Colon (tissue), 2 donors: ENCODE data around the gene GFOD2.

Experiments used
- FAIRE-seq: peaks from 2 replicates; lab custom pipeline; 2012; peaks lifted over from hg19 to GRCh38; lab: Jason Lieb, UNC
- donor health status: control.
- donor health status: control.

The GFOD2 gene

DNA sequence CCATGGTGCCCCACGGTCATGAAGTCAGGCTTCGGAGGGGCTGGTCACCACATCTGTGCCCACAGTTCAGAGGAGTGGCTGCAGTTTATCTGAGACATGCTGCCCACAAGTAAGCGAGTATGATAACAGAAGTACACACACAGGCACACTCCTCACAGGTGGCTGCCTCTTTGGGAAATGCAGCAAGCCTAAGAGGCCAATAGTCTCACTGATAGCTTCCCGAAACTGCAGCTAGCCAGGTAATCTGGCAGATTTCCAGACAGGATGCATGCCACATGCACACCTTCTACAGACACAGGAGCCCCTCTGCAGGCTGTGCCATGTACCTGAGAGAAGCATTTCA is 12.6 kb upstream of the GFOD2 start:
- no peak for FAIRE-seq

DNA sequence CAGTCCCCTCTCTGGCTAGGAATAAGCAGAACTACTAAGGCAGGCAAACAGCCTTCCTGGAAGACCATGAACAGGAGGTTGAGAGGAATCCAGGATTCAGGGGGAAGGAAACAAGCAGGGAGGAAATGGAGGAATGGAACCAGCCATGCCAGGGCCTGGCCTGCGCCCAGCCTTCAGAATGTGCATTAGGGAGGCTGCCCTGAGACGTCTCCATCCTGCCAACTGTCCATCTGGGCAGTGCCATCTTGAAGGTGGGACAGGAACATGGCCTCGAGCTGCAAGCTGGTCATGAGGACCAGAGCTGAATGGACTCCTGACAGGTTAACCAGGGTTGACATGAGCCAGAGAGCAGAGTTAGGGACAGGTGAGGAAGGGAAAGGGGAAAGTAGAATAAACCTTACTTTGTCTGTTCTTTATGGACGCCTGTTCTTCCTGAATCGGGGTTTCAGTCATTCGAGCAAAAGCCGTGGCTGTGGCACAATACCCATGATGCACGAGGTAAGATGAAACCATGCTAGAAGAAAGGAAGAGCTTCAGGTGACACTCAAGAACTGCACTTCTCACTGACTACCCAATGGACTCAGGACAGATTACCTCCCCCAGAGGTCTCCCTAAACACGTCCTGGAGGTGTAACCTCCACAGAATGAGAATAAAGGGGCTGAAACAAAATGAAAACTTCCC is 12.1 kb upstream of the GFOD2 start:
- no peak for FAIRE-seq

DNA sequence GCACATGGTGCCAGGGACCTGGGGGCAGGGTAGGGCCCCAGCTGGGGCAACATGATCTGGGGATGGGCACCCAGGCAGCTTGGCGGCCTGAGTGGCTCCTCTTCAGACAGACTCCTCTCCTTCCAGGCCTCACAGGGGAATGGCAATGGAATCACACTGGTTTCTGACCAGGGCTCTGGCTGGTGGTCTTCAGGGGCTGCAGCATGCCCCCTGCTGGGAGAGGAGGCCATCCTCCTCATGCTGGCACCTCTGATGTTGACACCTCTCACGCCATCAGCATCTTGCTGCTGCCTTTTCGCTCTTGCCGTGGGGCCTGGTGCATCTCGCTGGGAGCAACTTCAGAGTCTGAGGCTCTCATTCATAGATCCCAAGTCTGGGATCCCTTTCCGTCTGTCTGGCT is 11.2 kb upstream of the GFOD2 start:
- FAIRE-seq: no peak

DNA sequence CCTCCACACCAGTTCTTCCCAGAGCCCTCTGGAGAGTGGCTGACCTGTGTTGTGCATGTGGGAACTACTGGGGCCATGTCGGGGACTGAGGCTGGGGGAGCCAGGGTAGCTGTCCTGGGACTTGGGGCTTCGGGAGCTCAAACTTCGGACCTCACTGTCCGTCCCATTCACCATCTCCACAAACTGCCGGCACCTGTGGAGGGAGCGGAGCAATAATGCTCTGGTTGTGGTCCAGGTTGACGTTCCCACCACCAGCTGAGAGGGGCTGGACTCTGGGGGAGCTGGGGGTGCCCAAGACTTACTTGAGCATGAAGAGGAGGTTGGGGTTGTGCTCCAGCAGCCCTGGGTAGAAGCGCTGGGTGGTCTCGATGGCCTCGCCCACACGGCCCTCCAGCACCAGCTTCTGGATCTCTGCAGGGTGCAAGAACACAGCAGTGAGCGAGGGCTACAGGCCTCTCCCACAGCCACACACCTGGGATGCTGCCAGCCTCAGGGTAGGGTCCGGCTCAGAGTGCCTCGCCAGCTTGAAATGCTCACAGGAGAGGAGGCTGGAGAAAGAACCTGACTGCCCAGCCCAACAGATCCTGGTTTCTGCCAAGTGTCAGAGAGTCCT is 10.6 kb upstream of the GFOD2 start:
- FAIRE-seq: no peak

DNA sequence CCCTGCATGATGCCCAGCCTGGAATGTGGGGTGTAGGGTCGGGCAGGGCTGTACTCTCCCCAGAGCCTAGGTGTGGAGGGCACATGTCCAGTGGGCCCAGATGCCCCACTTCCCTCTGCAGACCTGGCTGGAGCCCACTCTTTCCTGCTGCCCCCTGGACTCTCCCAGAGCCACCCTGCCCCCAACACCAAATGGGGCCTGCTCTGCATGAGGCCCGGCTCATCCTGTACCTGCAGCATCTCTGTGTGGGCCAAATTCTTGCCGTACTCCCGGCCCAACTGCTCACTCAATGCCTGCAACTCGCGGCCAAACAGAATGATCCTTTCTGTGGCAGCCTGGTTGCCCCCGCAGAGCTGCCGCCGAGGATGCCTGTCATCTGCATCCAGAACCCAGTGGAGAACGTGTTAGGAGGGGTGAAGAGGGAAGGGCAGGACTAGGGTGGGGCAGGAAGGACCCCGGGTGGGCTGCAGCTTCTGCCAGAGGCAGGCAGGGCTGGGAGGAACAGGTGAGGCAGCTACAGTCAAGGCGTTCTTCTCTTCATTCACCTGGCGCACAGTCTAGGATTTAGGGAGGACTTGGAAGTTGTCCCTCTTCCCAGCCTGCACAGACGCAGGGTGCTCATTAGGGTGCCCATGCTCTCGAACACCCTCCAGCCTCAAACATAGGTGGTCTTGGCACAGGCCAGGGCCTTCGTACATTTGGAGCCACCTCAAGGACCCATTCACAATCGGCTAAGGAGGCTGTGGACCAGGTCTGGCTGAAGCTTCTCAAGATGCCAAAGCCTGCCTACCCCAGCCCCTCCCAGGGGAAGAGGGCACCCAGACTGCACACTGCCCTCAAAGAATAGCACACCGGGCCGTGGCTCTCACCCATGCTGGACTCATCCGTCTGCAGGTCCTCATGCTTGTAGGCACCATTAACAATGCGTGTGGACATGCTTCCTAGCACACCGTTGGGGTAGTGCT is 8.7 kb upstream of the GFOD2 start:
- no peak for FAIRE-seq

DNA sequence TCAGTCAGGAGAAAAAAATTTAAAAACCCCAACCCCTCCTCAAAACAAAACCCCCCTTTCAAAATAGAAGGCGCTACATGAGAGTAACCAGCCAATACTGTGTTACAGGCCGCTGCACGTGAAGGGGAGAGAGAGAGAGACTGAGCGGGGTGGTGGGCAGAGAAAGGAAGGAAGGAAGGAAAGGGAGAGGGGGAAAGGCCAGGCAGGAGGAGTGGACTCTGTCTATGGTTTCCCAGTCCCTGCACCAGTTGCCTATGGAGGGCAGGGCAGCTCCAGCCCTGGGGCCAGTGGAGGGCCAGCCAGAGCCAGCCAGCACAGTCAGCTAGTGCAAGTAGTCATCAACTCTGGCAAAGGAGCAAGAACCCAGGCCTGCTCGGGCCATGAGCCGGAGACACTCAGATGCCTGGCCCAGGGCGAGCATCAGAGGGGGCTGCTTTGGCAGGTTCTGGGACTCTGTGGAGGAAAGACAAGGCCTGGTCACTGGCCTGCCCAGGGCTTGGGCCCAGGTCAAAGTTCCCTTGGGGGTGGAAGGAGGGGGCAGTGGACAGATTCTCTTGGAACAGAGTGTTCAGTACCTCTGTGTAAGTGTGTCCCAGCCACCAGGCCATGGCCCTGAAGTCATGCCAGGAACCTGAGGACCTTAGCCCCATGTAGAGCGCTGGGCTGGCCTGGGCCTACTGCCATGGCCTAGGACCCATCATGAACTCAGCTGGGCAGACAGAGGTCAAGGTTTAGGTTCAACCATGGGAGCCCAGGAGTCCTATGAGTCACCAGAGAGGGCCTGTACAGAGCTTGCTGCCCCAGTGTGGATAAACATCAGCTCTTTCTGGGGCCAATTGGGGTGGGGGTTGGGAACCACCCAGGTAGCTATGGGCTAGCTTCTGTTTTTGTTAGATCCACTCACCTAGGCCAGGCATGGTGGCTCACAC is 7.3 kb upstream of the GFOD2 start:
- FAIRE-seq: no peak

DNA sequence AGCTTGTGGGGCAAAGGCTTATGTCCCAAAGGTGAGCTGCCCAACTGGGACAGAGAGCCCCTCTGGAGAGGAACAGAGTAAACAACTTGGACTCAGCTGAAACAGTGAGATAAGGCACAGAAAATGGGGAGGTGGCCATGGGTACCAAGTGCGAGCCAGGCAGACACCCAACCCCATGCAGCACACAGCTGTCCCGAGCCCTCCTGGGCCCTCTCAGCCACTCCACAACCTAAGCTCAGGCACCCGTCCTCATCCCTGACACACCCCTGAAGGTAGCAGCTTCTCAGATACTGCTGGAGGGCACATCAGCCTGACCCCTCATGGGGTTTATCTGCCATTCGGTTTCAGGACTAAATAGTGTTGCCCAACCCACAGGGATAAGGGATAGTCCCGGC is 4.8 kb upstream of the GFOD2 start:
- FAIRE-seq: no peak

DNA sequence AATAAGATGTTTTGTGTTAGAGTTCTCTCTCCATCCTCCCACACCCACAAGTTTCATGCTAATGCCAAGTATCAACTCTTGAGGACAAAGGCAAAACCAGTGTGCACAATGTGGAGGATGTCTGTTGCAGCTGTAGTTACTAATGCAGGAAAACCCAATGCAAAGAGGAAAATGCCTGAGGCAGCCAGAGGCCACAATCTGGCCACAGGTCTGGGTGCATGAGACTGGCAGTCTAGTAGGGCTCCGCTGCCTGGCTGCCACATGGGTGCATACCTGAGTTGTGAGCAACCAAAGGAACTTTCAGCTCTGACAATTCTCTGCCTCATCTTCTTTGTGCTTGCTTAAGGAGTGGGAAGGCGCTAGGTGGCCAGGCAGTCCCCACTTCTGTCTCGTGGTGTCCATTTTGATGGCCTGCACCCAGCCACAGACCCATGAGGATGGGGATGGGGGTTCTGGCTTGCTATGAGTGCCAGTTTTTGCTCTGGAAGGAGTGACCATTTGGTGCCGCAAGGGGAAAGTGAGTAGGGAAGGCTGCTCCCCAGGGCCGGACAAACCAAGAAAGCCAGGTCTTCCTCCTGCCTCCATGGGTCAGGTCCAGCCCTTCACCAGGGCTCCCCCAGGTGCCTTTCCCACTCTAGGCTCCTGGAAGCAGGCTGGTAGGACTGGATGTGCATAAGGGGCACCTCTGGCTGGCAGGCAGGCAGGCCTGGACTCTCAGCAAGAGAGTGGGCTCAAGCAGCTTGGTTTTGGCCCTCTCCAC is 4.2 kb upstream of the GFOD2 start:
- no peak for FAIRE-seq

DNA sequence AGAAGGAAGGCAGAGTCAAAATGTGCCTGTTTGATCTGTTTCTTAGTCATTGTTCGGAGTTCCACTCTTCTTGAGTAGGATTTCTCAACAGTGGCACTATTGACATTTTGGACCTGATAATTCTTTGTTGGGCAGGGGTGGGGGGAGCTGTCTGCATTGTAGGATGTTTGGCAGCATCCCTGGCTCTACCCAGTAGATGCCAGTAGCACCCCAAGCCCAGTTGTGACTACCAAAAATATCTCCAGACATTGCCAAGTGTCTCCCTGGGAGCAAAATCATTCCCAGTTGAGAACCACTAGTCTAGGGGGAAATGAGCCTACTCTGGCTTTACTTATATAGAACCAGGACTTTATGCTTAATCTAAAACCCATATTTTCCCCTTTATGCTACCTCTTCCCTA is 1.1 kb upstream of the GFOD2 start:
- no peak for FAIRE-seq

DNA sequence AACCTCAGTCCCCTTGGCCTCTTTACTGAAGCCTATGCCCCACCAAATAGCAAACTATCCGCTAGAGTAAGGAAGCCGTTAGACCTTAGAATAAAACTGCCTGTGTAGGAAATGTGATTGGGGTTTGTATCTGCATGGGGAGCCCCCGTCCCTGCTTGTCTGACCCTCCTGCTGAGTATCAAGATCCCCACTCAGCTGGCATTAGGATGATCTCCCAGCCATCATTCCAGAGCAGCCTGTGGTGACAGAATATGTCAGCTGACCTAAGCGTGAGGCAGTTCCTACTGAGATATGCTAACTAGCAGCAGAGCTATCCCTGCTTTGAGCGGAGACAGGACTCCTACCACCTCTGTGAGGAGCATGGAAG is 645 bp upstream of the GFOD2 start:
- FAIRE-seq: no peak

DNA sequence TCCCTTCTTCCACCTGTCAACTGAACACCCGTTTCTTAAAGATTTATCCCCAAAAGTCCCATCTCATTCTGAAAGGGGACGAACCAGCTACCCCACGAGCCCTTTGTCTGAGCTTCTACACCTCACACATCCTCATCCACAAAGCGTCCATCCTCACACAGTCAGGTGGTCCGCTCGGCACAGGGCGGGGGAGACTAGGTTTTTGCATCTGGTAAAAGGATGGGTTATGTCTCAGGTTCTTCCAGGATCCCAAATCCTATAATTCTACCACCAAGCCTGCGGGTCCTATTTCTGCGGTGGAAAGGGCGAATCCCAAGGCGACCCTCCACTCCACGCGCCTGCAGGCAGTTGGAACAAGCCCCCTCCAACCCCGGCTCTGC is 458 bp downstream of the GFOD2 start:
- no peak for FAIRE-seq

DNA sequence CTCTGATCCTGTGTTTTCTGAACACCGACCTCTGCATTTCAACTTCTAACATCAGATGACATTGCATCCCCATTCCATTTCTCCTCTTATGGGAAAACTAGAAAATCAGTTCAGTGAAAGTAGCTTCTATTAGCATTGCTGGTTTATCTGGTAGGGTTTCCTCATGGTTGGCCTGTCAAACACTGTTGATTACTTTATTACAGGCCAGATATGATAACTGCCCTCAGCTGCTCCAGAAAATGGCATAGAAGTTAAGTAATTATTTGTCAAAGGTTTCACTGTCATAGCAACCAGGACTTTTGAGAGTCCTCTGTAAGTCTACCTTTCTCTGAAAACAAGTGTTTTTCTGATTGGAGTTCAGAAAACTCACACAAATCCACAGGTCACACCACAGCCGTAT is 3.0 kb downstream of the GFOD2 start:
- no peak for FAIRE-seq

DNA sequence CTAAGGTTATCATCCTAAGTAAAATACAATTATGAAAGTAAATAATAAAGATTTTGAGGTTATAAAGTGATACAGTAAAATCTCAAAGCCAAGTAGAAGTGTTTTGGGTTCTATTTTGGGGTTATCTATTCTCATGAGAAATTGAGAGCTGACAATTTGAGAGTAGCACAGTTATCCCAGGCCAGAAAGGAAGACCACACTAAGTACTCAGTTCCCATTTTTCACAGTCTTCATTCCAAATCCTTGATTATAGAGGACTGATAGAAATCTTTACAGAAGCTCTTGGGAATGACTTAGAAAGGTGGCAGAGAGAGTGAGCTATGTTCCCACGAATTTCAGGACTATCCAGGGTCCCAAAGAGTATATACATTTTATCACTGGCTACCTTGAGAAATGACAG is 4.6 kb downstream of the GFOD2 start:
- FAIRE-seq: no peak

DNA sequence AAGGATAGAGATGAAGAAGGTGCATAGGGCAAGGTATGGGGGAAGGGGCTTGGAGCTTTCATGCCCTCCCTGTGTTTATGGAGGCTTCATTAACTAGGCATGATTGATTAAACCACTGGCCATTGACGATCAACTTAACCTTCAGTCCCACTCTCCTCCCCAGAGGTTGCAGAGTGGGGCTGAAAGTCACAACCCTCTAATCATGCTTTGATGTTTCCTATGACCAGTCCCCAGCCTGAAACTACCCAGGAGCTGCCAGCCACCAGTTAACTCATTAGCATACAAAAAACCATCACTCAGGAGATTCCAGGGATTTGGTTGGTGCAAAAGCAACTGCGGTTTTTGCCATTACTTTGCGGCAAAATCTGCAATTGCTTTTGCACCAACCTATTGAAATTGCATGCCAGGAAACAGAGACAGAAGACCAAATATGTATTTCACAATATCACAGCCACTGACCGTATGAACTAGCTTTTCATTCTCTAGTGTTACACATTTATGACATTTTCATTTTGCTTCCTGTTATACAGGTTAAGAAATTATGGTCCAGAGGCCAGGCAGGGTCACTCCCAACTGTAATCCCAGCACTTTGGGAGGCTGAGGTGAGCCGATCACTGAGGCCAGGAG is 5.4 kb downstream of the GFOD2 start:
- no peak for FAIRE-seq

DNA sequence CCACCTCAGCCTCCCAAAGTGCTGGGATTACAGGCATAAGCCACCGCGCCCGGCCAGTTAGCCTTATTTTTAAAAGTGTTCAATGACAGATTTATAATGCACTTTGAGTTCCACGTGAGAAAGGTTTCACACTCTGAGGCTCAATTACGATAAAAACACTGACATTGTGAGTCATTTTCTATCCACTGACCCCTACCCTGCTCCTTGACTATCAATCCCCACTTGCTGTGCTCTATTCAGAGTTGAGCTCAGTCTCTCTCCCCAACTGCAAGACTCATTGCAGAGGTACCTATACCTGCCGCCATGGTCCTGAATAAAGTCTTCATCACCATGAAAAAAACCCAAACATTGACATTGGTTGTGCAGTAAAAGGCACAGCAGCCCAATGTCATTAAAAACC is 8.5 kb downstream of the GFOD2 start:
- no peak for FAIRE-seq

DNA sequence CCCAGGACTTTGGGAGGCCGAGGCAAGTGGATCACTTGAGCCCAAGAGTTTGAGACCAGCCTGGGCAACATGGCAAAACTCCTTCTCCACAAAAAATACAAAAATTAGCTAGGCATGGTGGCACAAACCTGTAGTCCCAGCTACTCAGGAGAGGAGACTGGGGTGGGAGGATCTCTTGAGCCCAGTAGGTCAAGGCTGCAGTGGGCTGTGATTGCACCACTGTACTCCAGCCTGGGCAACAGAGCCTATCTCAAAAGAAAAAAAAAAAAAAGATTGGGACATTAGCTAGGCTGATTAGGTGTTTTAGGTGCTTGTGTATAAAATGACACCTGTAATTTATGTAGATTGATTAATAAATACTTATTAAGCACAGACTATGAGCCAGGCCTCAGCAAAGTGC is 10.1 kb downstream of the GFOD2 start:
- no peak for FAIRE-seq

DNA sequence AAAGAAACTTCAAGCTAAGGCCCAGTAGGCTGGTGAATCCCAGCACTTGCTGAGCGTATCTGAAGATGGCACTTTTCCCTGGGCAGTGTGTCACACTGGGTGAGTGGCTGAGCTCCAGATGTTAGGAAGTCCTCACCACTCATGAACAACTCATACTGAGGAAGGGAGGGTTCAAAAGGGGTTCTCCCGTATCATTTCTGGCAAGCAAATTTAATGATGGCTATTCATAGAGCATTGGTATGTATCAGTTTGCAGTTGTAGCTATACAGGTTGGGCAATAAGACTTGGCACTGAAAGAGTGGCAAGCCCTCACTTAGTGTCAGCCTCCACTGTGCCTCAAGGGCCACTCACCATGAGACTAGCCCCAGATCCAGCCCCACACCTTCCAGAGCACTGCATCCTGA is 10.7 kb downstream of the GFOD2 start:
- FAIRE-seq: no peak

DNA sequence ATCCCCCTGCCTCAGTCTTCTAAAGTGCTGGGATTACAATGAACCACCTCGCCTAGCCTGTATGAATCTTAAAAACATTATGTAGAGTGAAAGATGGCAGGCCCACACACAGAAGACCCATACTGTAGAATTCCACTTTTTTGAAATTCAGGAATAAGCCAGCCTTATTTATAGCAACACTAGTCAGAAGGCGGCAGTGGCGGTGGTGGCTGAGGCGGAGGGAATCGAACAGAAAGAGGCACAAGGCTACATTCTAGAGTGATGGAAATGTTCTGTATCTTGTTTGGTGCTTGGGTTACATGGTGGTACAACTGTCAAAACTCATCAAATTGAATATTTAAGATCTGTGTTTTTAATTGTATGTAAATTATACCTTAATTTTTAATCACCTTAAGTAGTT is 11.3 kb downstream of the GFOD2 start:
- no peak for FAIRE-seq

DNA sequence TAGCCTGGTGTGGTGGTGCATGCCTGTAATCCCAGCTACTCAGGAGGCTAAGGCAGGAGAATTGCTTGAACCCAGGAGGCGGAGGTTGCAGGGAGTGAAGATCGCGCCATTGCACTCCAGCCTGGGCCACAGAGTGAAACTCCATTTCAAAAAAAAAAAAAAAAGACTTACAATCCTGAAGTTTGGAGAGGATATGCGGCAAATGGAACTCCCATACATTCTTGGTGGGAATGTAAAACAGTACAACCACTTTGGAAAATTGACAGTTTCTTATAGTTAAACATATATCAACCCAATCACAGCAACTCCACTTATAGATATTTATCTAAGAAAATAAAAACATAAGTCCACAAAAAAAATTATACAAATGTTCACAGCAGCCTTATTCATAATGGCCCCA is 11.9 kb downstream of the GFOD2 start:
- no peak for FAIRE-seq

DNA sequence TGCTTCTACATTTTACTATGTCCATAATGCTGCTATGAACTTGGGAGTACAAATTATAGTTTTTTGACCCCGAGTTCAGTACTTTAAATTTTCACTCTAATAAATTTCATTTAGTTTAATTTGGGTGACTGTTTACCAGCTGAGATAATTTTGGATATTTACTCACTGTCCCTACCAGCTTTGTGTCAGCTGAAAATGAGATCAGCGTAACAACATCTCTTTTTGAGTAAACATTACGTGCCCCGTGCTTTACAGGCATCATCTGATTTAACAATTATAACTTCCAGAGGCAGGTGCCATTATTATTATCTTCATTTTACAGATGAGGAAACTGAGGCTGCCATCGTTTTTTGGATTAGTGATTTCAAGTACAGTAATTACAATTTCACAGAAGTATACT is 15.0 kb downstream of the GFOD2 start:
- no peak for FAIRE-seq

DNA sequence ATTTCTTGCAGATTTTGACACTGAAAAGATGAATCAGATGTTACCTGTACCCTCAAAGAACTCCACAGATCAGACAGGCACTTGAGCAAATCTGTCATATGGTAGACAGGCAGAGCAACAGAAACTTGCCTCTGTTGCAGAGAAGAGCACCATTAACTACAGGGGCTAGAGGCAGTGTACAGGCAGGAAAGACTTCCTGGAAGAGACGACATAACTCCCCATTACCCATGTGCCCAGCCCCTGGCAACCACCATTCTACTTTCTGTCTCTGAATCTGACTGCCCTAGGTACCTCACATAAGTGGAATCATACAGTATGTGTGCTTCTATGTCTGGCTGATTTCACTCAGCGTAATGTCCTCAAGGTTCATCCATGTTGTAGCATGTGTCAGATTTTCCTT is 15.5 kb downstream of the GFOD2 start:
- no peak for FAIRE-seq
